ENCODE results near the gene SEMA3F.

Gene SEMA3F

DNA sequence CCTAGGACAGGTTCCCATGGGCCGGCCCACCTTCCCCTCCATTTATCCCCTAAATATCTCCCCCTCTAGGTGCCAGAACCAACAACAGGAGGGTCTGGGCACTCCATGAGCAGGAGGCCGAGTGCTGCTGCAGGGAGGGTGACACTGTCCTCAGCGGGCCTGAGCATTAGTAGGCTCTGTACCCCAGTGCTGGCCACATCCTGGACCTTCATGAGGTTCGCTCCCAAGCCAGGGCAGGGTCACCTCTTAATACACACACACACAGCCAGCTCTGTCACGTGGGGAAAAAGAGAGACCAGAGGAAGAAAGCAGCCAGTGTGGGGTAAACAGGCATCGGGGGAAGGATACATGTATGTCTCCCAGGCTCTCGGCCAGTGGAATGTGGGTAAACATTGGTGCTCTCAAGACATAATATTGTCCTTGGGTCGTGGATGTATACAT, 27.9 kb upstream of the SEMA3F start:
- TF ChIP-seq, protein P1, sequence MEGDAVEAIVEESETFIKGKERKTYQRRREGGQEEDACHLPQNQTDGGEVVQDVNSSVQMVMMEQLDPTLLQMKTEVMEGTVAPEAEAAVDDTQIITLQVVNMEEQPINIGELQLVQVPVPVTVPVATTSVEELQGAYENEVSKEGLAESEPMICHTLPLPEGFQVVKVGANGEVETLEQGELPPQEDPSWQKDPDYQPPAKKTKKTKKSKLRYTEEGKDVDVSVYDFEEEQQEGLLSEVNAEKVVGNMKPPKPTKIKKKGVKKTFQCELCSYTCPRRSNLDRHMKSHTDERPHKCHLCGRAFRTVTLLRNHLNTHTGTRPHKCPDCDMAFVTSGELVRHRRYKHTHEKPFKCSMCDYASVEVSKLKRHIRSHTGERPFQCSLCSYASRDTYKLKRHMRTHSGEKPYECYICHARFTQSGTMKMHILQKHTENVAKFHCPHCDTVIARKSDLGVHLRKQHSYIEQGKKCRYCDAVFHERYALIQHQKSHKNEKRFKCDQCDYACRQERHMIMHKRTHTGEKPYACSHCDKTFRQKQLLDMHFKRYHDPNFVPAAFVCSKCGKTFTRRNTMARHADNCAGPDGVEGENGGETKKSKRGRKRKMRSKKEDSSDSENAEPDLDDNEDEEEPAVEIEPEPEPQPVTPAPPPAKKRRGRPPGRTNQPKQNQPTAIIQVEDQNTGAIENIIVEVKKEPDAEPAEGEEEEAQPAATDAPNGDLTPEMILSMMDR (IDR thresholded peaks at IDR 0.05) = no peak
- Histone ChIP-seq H3K27me3 (no peaks in the 10 kb centered on the region), H3K9me3 (no peaks in the 10 kb centered on the region), H3K36me3 (peaks cover 17% of the 10 kb centered on the region), H3K4me3 (ENCODE audit: low read depth in 1 of 2, low read length in 1 of 2) (no peak overlapping the region), H3K27ac (no peak overlapping the region), H3K4me1 (ENCODE audit: control insufficient read depth in 1 of 2, insufficient read depth in 1 of 2, low read depth in 1 of 2, low read length in 1 of 2) (no peaks in the 10 kb centered on the region)

DNA sequence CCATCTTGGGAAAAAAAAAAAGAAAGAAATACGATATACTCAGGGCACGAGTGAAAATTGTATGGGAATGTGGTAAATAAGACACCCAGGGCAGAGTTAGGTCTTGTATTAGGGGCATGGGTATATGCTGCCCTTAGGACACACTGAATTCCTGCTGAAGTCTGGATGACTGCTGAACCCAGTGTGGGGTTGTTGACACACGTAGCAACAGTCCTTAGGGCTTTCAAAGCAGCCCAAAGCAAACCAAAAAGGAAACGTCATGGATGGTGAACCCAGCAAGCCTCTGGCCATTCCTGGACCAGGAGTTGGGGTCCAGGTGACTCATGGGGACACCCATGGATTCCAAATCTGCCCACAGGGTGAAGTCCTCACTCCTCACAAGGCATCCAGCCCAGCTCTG, 27.1 kb upstream of the SEMA3F start:
- H3K9me3 ChIP-seq = no peaks in the 10 kb centered on the region
- H3K36me3 ChIP-seq = peaks cover 10% of the 10 kb centered on the region
- no peak overlapping the region for H3K4me3 ChIP-seq (ENCODE audit: low read depth in 1 of 2, low read length in 1 of 2)
- H3K4me1 ChIP-seq (ENCODE audit: control insufficient read depth in 1 of 2, insufficient read depth in 1 of 2, low read depth in 1 of 2, low read length in 1 of 2) = no peaks in the 10 kb centered on the region
- no peak overlapping the region for H3K27ac ChIP-seq
- H3K27me3 ChIP-seq = no peaks in the 10 kb centered on the region
- TF ChIP-seq, protein P1 (IDR thresholded peaks at IDR 0.05) = no peak

DNA sequence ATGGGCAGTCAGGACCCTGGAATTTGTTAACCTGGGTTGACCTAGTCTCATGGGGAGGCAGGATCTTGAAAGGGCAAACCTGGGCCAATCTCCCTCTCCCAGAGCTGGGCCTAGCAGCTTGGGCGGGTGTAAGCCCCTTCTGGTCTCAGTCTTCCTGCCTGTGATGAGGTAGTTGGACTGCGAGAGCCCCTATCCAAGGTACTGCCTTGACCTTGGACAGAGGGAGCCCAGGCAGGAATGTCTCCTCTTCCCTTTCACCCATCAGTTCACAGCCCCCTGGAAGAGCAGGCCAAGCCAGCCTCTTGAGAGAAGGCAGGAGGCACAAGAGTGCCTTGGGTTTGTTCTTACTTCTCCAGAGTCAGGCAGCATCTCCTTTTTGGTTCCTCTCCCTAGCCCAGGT, 24.7 kb upstream of the SEMA3F start:
- Histone ChIP-seq H3K4me1 (ENCODE audit: control insufficient read depth in 1 of 2, insufficient read depth in 1 of 2, low read depth in 1 of 2, low read length in 1 of 2) (no peaks in the 10 kb centered on the region), H3K9me3 (no peaks in the 10 kb centered on the region), H3K4me3 (ENCODE audit: low read depth in 1 of 2, low read length in 1 of 2) (no peak overlapping the region), H3K36me3 (no peaks in the 10 kb centered on the region), H3K27me3 (peaks cover 7% of the 10 kb centered on the region), H3K27ac (no peak overlapping the region)
- TF ChIP-seq, protein P1 (IDR thresholded peaks at IDR 0.05) = no peak

DNA sequence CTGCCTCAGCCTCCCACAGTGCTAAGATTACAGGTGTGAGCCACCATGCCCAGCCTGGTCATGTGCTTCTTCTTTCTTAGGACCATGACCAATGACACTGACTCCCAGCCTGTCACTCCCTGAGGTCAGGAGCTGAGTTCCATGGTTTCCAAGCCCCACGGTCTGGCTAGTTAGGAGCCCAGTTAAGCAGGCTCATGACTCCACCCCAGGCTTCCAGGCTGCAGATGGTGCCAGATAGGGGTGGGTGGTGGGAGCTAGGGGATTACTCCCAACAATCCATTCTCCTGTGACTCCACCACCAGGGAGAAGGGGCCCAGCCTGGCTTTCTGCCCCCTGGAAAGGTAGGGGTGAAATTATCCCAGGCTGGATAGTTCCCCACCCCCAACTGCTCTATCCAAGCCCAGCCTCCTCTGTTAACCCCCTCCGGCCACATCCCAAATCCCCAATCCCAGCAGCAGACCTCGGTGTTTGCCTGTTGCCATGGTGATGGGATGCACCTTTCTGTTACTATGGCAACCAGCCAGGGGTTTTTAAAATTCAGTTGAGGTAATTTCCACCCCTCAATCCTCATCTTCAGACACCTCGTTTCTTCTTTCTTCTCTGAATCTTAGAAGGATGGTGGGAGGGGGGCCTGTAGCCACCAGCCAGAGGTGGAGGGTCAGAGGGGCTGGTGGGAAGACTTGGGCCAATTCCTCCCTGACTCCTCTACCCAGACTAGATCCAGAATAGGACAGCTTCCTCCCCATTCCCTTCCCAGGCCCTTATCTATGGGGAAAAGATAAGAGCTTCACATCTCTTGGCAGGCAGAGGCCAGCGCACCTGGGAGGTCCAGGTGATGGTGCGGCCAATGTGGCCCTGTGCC, 22.5 kb upstream of the SEMA3F start:
- H3K4me3 ChIP-seq (ENCODE audit: low read depth in 1 of 2, low read length in 1 of 2) = no peak overlapping the region
- H3K4me1 ChIP-seq (ENCODE audit: control insufficient read depth in 1 of 2, insufficient read depth in 1 of 2, low read depth in 1 of 2, low read length in 1 of 2) = no peaks in the 10 kb centered on the region
- TF ChIP-seq, protein P1 (IDR thresholded peaks at IDR 0.05) = no peak
- no peaks in the 10 kb centered on the region for H3K36me3 ChIP-seq
- peaks cover 7% of the 10 kb centered on the region for H3K27me3 ChIP-seq
- H3K27ac ChIP-seq = no peak overlapping the region
- H3K9me3 ChIP-seq = no peaks in the 10 kb centered on the region

DNA sequence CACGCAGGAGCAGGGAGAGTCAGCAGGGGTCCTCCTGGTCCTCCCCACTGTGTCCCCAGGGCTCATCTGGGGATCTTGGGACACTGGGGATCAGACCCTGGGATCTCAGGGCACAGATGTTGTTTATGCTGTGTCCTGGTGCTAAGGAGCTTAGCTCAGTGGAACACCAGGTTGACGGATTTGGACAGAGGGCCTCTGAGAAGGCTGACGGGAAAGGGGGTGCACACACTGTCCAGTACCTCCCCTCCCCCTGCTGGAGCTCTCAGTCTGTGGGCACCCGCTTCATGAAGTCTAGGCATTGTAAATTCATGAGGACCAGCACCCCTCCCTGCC, 21.9 kb upstream of the SEMA3F start:
- H3K4me1 ChIP-seq (ENCODE audit: control insufficient read depth in 1 of 2, insufficient read depth in 1 of 2, low read depth in 1 of 2, low read length in 1 of 2) = no peaks in the 10 kb centered on the region
- H3K4me3 ChIP-seq (ENCODE audit: low read depth in 1 of 2, low read length in 1 of 2) = no peak overlapping the region
- no peaks in the 10 kb centered on the region for H3K36me3 ChIP-seq
- no peaks in the 10 kb centered on the region for H3K9me3 ChIP-seq
- TF ChIP-seq, protein P1 (IDR thresholded peaks at IDR 0.05) = no peak
- H3K27me3 ChIP-seq = peaks cover 7% of the 10 kb centered on the region
- H3K27ac ChIP-seq = no peak overlapping the region
